Ovary (tissue), 3 donors: ENCODE results near the gene THBD.

ENCODE experiments used
- EP300 ChIP-seq: sonication (generic); formaldehyde crosslinking; IDR thresholded peaks from one replicate; pipeline ENCODE4 v1.6.1; 2017; ENCODE audit warnings: antibody characterized with exemption
- POLR2A ChIP-seq: fragments of 450-650 bp; IDR thresholded peaks from one replicate; pipeline ENCODE4 v1.6.1; 2017; ENCODE audit warnings: antibody characterized with exemption, mild to moderate bottlenecking, moderate library complexity
- TF ChIP-seq, protein P1 (sequence below), 3 donors: fragments of 450-650 bp in 2 of 3; fragments of 200-600 bp in 1 of 3; IDR thresholded peaks; one replicate each; pipeline versions ENCODE4 v1.5.1 to v1.8.0; 2016 to 2022; ENCODE audit warnings: antibody characterized with exemption in 3 of 3, mild to moderate bottlenecking in 1 of 3
- donor health status: DM: no; HTN: no; CAD: no.

DNA sequence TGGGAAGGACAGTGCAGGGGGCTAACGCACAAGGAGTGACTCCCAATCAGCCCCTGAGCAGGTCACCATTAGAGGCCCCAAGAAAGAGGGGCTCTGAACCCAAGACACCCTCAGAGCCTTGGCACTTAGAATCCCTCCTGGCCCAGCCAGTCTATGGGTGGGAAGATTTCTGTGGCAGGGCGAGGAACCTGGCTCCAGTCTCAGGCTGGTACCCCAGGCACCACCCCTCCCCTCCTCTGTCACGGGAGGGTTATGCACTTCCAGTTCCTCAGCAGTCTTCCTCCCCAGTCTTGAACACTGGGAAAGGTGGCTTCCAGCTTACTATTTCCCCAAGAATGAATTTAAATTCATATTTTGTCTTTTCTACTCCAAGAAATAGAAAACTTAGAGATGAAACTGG, 42.0 kb downstream of the THBD start:
- TF ChIP-seq, protein P1, sequence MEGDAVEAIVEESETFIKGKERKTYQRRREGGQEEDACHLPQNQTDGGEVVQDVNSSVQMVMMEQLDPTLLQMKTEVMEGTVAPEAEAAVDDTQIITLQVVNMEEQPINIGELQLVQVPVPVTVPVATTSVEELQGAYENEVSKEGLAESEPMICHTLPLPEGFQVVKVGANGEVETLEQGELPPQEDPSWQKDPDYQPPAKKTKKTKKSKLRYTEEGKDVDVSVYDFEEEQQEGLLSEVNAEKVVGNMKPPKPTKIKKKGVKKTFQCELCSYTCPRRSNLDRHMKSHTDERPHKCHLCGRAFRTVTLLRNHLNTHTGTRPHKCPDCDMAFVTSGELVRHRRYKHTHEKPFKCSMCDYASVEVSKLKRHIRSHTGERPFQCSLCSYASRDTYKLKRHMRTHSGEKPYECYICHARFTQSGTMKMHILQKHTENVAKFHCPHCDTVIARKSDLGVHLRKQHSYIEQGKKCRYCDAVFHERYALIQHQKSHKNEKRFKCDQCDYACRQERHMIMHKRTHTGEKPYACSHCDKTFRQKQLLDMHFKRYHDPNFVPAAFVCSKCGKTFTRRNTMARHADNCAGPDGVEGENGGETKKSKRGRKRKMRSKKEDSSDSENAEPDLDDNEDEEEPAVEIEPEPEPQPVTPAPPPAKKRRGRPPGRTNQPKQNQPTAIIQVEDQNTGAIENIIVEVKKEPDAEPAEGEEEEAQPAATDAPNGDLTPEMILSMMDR (IDR thresholded peaks at IDR 0.05), result no peak
- TF ChIP-seq EP300, result no peak
- TF ChIP-seq POLR2A, result no peak
